ENCODE results near the gene UROC1. TPM values are rescaled to one million over a fixed set of nuclear protein-coding genes. Genes with fewer than 3 reads are reported as not detected.
A peak's percentile ranks its signal among the peaks of the same experiment; 100 is the strongest.

The UROC1 gene
- total and polyA plus RNA-seq, 5 donors, result not detected

- no peaks in the 10 kb centered on the region for H3K9me3 ChIP-seq (ENCODE audit: control insufficient read depth, low read length)
- H3K4me3 ChIP-seq (ENCODE audit: low read length), result no peak overlapping the region
- H3K27me3 ChIP-seq (ENCODE audit: control insufficient read depth, insufficient read depth), result no peaks in the 10 kb centered on the region
- no peak for ATAC-seq
- no peaks in the 10 kb centered on the region for H3K4me1 ChIP-seq (ENCODE audit: control insufficient read depth, insufficient read depth, low read length)
- H3K27ac ChIP-seq (ENCODE audit: low read length), result no peak overlapping the region
- DNase-seq, result peak in 1 of 3 donors; percentile 32
- intact Hi-C loops (cut with DNase I), result no loop called here
- WGBS, result 68% methylated on average over 7 of the region's 7 CpGs
Measured at GRCh38 chr3:126512026-126512425, 5.5 kb downstream of the UROC1 start.

DNA sequence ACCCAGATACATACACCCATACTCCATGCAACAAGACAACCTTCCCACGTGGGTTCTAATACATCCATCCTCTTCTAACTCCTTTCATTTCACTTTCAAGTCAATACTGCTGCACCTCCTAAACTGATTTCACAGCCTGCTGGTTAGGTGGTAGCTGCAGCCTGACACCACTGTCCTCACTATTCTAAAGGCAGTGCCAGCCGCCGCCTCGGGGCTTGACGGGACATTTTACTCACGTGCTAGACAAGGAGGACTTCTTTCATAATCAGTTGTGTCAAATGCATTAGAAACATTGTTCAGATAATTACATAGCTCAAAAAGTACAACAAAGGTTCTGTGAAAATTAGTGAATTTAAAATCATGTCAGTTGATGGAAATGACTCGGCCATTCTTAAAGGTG, 6.3 kb downstream of the UROC1 start:
- intact Hi-C loops (cut with DNase I), result no loop called here
- H3K4me3 ChIP-seq (ENCODE audit: low read length), result no peak overlapping the region
- H3K27ac ChIP-seq (ENCODE audit: low read length), result no peak overlapping the region
- no peaks in the 10 kb centered on the region for H3K9me3 ChIP-seq (ENCODE audit: control insufficient read depth, low read length)
- ATAC-seq, result no peak
- H3K4me1 ChIP-seq (ENCODE audit: control insufficient read depth, insufficient read depth, low read length), result no peaks in the 10 kb centered on the region
- no peak for DNase-seq
- no peaks in the 10 kb centered on the region for H3K27me3 ChIP-seq (ENCODE audit: control insufficient read depth, insufficient read depth)
- WGBS, result 65% methylated on average over 7 of the region's 7 CpGs

DNA sequence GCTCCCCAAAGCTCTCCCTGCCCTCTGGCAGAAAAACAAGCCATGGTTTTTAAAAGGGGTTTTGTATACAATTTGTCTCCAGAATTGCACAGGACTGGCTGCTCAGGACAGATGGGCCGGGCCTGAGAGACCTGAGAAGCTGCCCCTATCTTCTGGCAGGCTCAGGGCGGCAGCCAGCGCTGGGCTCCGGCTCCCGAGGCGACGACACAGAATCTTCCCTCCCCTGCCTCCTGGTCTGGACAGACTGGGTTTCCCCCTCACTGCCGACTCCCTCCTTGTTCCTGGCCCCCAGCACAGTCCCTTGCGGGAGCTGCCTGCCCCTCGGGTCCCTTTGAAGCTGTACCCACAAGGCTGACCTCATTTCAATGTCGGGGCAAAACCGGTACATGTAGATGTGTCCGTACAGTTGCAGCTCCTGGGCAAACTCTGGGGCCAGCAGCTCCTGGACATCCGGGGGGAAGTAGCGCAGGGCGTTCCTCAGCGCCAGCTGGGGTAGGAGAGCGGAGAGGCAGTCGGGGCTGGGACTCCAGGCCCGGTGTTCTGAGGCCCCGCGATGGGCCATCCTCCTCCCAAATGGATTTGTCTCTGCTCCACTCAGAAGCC, 7.2 kb downstream of the UROC1 start:
- WGBS, result 69% methylated on average over 22 of the region's 22 CpGs
- intact Hi-C loops (cut with DNase I), result no loop called here
- peak in 1 of 3 donors; percentile 22 for DNase-seq

GRCh38 chr3:126509597-126510307, 7.8 kb downstream of the UROC1 start:
- Histone ChIP-seq H3K9me3 (ENCODE audit: control insufficient read depth, low read length) (no peaks in the 10 kb centered on the region), H3K27ac (ENCODE audit: low read length) (no peak overlapping the region), H3K4me1 (ENCODE audit: control insufficient read depth, insufficient read depth, low read length) (no peaks in the 10 kb centered on the region), H3K4me3 (ENCODE audit: low read length) (no peak overlapping the region), H3K27me3 (ENCODE audit: control insufficient read depth, insufficient read depth) (no peaks in the 10 kb centered on the region)
- 65% methylated on average over 18 of the region's 18 CpGs for WGBS
- DNase-seq, result peak in 2 of 3 donors; percentile 24 to 33
- intact Hi-C loops (cut with DNase I), result no loop called here
- no peak for ATAC-seq

More for the DNA sequence above, 7.2 kb downstream of the UROC1 start:
- no peaks in the 10 kb centered on the region for H3K9me3 ChIP-seq (ENCODE audit: control insufficient read depth, low read length)
- H3K4me3 ChIP-seq (ENCODE audit: low read length), result no peak overlapping the region
- no peaks in the 10 kb centered on the region for H3K27me3 ChIP-seq (ENCODE audit: control insufficient read depth, insufficient read depth)
- no peaks in the 10 kb centered on the region for H3K4me1 ChIP-seq (ENCODE audit: control insufficient read depth, insufficient read depth, low read length)
- no peak overlapping the region for H3K27ac ChIP-seq (ENCODE audit: low read length)
- ATAC-seq, result no peak

- 86% methylated on average over 4 of the region's 4 CpGs for WGBS
- intact Hi-C loops (cut with DNase I), result no loop called here
- no peaks in the 10 kb centered on the region for H3K27me3 ChIP-seq (ENCODE audit: control insufficient read depth, insufficient read depth)
- no peaks in the 10 kb centered on the region for H3K9me3 ChIP-seq (ENCODE audit: control insufficient read depth, low read length)
- no peak overlapping the region for H3K4me3 ChIP-seq (ENCODE audit: low read length)
- no peak for ATAC-seq
- no peaks in the 10 kb centered on the region for H3K4me1 ChIP-seq (ENCODE audit: control insufficient read depth, insufficient read depth, low read length)
- no peak for DNase-seq
- no peak overlapping the region for H3K27ac ChIP-seq (ENCODE audit: low read length)
Measured at GRCh38 chr3:126508564-126508964, 9.0 kb downstream of the UROC1 start.

GRCh38 chr3:126507886-126508285, 9.7 kb downstream of the UROC1 start:
- DNase-seq (no peak), ATAC-seq (no peak)
- 88% methylated on average over 9 of the region's 9 CpGs for WGBS
- no peaks in the 10 kb centered on the region for H3K4me1 ChIP-seq (ENCODE audit: control insufficient read depth, insufficient read depth, low read length)
- H3K4me3 ChIP-seq (ENCODE audit: low read length), result no peak overlapping the region
- intact Hi-C loops (cut with DNase I), result no loop called here
- H3K9me3 ChIP-seq (ENCODE audit: control insufficient read depth, low read length), result no peaks in the 10 kb centered on the region
- no peaks in the 10 kb centered on the region for H3K27me3 ChIP-seq (ENCODE audit: control insufficient read depth, insufficient read depth)
- no peak overlapping the region for H3K27ac ChIP-seq (ENCODE audit: low read length)

DNA sequence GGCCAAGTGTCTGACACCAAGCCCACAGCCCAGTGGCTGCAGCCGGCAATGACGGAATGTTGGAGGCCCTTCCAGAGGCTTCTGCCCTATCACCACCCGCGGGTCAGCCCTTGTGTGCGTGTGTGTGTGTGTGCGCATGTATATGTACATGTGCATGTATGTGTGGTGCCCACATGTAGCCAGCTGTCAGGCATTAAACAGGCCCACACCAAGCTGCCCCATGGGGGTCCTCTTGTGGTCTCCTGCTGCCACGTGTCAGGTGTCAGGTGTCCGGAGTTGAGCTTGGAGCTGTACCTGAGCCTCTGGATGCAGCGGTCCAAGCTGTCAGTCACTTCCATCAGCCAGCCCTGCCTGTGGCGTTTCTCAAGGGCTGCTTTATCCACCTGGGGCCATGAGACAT, 13.9 kb downstream of the UROC1 start:
- Histone ChIP-seq H3K27me3 (ENCODE audit: control insufficient read depth, insufficient read depth) (no peaks in the 10 kb centered on the region), H3K9me3 (ENCODE audit: control insufficient read depth, low read length) (no peaks in the 10 kb centered on the region), H3K27ac (ENCODE audit: low read length) (no peak overlapping the region), H3K4me1 (ENCODE audit: control insufficient read depth, insufficient read depth, low read length) (no peaks in the 10 kb centered on the region), H3K4me3 (ENCODE audit: low read length) (no peak overlapping the region)
- WGBS, result 89% methylated on average over 10 of the region's 10 CpGs
- DNase-seq (peak in 1 of 3 donors; percentile 14), ATAC-seq (no peak)
- intact Hi-C loops (cut with DNase I), result no loop called here

- Histone ChIP-seq H3K9me3 (ENCODE audit: control insufficient read depth, low read length) (no peaks in the 10 kb centered on the region), H3K4me1 (ENCODE audit: control insufficient read depth, insufficient read depth, low read length) (no peaks in the 10 kb centered on the region), H3K4me3 (ENCODE audit: low read length) (no peak overlapping the region), H3K27me3 (ENCODE audit: control insufficient read depth, insufficient read depth) (no peaks in the 10 kb centered on the region), H3K27ac (ENCODE audit: low read length) (no peak overlapping the region)
- intact Hi-C loops (cut with DNase I), result no loop called here
- 91% methylated on average over 1 of the region's 1 CpG for WGBS
- ATAC-seq, result no peak
- no peak for DNase-seq
Measured at GRCh38 chr3:126502656-126503055, 14.9 kb downstream of the UROC1 start.

DNA sequence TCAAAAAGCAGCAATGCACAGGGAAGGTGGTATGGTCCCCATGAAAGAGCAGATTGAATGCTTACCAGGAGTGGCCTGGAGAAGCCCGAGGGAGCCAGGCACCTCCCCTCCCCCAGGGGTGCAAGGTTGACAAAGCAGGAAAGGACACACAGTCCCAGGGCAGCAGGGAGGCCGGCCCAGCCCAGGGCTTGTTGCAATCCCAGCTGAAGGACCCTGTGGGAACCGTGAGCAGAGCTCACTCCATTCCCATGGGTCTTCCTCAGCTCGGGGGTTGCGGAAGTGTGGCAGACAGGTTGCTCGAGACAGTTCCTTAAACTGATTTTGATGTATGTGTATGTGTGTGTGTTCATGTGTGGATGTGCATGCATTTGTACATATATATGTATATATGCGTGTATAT, 15.8 kb downstream of the UROC1 start:
- ATAC-seq (no peak), DNase-seq (peak in 1 of 3 donors; percentile 43)
- no peaks in the 10 kb centered on the region for H3K4me1 ChIP-seq (ENCODE audit: control insufficient read depth, insufficient read depth, low read length)
- H3K27ac ChIP-seq (ENCODE audit: low read length), result no peak overlapping the region
- no peak overlapping the region for H3K4me3 ChIP-seq (ENCODE audit: low read length)
- H3K27me3 ChIP-seq (ENCODE audit: control insufficient read depth, insufficient read depth), result no peaks in the 10 kb centered on the region
- 48% methylated on average over 7 of the region's 7 CpGs for WGBS
- intact Hi-C loops (cut with DNase I), result no loop called here
- no peaks in the 10 kb centered on the region for H3K9me3 ChIP-seq (ENCODE audit: control insufficient read depth, low read length)

DNA sequence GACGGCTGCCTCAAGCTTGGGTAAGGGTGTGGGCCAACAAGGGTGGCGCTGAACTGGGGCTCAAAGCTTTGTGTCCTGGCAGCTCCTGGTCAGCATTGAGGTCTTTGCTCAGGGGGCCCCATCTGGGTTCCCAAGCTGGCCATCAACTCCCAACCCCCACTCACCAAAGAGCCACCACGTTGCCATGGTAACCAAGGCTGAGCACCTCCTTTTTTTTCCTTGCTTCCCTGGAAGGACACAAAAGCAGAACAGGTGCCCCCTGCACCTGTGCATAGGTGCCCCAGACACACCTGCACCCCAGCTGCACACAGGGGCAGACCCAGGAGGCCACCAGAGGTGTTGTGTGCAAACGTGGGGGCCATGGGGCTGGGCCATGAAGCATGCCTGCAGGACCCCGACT, 16.5 kb downstream of the UROC1 start:
- H3K27ac ChIP-seq (ENCODE audit: low read length), result no peak overlapping the region
- no peak overlapping the region for H3K4me3 ChIP-seq (ENCODE audit: low read length)
- 79% methylated on average over 5 of the region's 5 CpGs for WGBS
- intact Hi-C loops (cut with DNase I), result no loop called here
- no peak for ATAC-seq
- no peaks in the 10 kb centered on the region for H3K9me3 ChIP-seq (ENCODE audit: control insufficient read depth, low read length)
- H3K27me3 ChIP-seq (ENCODE audit: control insufficient read depth, insufficient read depth), result no peaks in the 10 kb centered on the region
- H3K4me1 ChIP-seq (ENCODE audit: control insufficient read depth, insufficient read depth, low read length), result no peaks in the 10 kb centered on the region
- peak in 1 of 3 donors; percentile 41 for DNase-seq

- ATAC-seq (no peak), DNase-seq (no peak)
- intact Hi-C loops (cut with DNase I), result no loop called here
- H3K27ac ChIP-seq (ENCODE audit: low read length), result no peak overlapping the region
- 91% methylated on average over 7 of the region's 7 CpGs for WGBS
- no peaks in the 10 kb centered on the region for H3K27me3 ChIP-seq (ENCODE audit: control insufficient read depth, insufficient read depth)
- H3K4me3 ChIP-seq (ENCODE audit: low read length), result no peak overlapping the region
- no peaks in the 10 kb centered on the region for H3K4me1 ChIP-seq (ENCODE audit: control insufficient read depth, insufficient read depth, low read length)
- no peaks in the 10 kb centered on the region for H3K9me3 ChIP-seq (ENCODE audit: control insufficient read depth, low read length)
Measured at GRCh38 chr3:126500016-126500415, 17.6 kb downstream of the UROC1 start.
